ENCODE measurements around the gene HIVEP2. TPM values are rescaled to one million over a fixed set of nuclear protein-coding genes. Genes with fewer than 3 reads are reported as not detected.

HIVEP2 gene
- total RNA-seq, 1 experiment from 2014 or later: 8.3 TPM

GRCh38 chr6:142867988-142868812 lies 76.8 kb downstream of the HIVEP2 start:
- Histone ChIP-seq H3K4me1 (replicated peaks) (peaks cover 25% of the 10 kb centered on the region), H3K27me3 (replicated peaks) (no peaks in the 10 kb centered on the region), H3K4me3 (no peak overlapping the region), H3K36me3 (no peaks in the 10 kb centered on the region), H3K27ac (no peak overlapping the region), H3K9me3 (replicated peaks) (no peaks in the 10 kb centered on the region)
- no peak for DNase-seq (ENCODE audit: low read depth in 1 of 2, low spot score in 2 of 2)

- no peaks in the 10 kb centered on the region for H3K9me3 ChIP-seq (replicated peaks)
- no peak overlapping the region for H3K27ac ChIP-seq
- no peaks in the 10 kb centered on the region for H3K36me3 ChIP-seq
- no peaks in the 10 kb centered on the region for H3K27me3 ChIP-seq (replicated peaks)
- peaks cover 25% of the 10 kb centered on the region for H3K4me1 ChIP-seq (replicated peaks)
- no peak overlapping the region for H3K4me3 ChIP-seq
- no peak for DNase-seq (ENCODE audit: low read depth in 1 of 2, low spot score in 2 of 2)
Measured at GRCh38 chr6:142867355-142867801, 77.6 kb downstream of the HIVEP2 start.

DNA sequence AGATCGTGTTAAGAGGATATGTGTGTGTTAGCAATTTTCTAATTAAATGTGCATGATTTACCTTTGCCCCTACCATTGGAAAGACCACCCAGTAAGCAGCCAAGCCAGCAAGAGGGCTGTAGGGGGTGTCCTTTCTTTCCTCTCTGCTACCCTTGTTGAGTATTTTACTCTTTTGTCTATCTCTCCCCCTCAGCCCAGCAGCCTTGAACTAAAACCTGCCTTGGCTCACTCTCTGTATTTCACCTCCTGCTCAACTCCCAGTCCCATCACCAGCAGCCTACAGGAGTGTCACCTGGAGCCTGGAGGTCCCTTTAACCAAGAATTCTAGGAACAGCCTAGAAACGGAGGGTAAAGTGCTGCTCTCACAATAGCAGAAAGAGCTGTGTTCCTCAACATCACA lies 81.0 kb downstream of the HIVEP2 start:
- Histone ChIP-seq H3K4me1 (replicated peaks) (peaks cover 16% of the 10 kb centered on the region), H3K36me3 (no peaks in the 10 kb centered on the region), H3K4me3 (no peak overlapping the region), H3K9me3 (replicated peaks) (no peaks in the 10 kb centered on the region), H3K27me3 (replicated peaks) (no peaks in the 10 kb centered on the region), H3K27ac (no peak overlapping the region)
- no peak for DNase-seq (ENCODE audit: low read depth in 1 of 2, low spot score in 2 of 2)

DNA sequence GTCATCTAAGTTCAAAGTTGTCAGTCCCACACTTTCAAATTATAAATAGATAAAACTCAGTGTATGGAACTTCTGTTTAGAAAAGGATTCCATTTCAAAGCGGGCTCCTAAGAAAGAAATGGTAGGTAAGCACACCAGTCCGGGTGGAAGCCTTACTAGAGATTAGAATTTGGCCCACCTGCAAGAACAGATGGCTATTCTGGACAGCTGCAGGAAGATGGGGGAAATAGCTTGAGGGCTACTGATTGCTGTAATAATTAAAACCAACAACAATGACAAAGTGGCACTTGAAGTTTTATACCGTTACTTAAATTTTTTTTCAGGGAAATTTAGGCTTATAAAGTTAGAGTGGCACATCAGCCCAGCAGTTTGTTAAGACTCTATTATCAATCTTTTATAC lies 83.3 kb downstream of the HIVEP2 start:
- DNase-seq (ENCODE audit: low read depth in 1 of 2, low spot score in 2 of 2): no peak
- H3K36me3 ChIP-seq: no peaks in the 10 kb centered on the region
- no peak overlapping the region for H3K4me3 ChIP-seq
- no peaks in the 10 kb centered on the region for H3K27me3 ChIP-seq (replicated peaks)
- peaks cover 16% of the 10 kb centered on the region for H3K4me1 ChIP-seq (replicated peaks)
- H3K27ac ChIP-seq: no peak overlapping the region
- H3K9me3 ChIP-seq (replicated peaks): no peaks in the 10 kb centered on the region

DNA sequence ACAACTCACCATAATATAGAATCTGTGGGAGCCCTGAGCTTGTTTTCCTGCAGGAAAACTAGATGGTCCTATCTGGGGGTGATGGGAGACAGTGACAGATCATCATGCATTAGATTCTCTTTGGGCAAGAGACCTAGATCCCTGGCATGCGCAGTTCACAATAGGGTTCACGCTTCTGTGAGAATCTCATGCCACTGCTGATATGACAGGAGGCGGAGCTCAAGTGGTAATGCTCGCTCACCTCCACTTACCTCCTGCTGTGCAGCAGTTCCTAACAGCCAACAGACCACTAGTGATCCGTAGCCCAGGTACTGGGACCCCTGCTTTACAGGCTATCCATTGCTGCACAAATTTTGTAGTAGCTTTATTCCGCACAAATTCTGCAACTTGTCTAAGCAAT lies 84.5 kb downstream of the HIVEP2 start:
- no peaks in the 10 kb centered on the region for H3K9me3 ChIP-seq (replicated peaks)
- H3K4me1 ChIP-seq (replicated peaks): peaks cover 16% of the 10 kb centered on the region
- H3K27me3 ChIP-seq (replicated peaks): no peaks in the 10 kb centered on the region
- H3K36me3 ChIP-seq: no peaks in the 10 kb centered on the region
- no peak overlapping the region for H3K4me3 ChIP-seq
- DNase-seq (ENCODE audit: low read depth in 1 of 2, low spot score in 2 of 2): no peak
- no peak overlapping the region for H3K27ac ChIP-seq

DNA sequence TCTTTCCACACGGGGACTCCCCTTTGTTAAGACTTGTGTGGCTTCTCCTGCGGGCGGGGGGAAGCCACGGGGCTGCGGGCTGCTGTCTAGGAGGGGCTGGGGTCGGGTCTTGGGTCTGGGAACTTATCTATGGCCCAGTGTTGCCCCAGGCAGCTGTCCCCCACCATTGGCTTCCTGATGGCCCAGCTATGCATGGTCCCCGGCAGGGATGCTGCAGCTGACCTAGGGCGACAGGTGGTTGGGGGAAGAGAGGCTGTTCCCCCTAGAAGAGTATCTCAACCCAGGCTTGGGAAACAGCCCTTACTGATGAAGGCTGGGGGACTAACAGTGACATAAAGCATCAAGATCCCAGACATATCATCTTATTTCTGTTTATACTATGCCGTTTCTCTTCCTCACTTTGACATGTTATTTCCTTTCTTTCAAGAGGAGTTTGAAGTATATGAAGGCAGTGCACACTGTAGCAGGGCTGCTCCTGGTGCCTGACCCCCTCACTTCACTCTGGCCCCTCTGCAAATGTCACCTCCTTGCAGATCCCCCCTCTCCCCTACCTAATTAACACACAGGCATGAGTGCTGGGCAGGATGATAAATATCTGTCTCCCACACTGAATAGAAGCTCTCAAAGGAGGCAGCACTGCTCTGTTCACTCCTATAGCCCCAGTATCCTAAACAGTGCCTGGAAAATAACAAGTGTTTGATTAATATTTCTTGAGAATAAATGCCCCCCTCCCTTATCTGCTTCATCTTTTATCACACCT lies 87.0 kb downstream of the HIVEP2 start:
- peaks cover 21% of the 10 kb centered on the region for H3K4me1 ChIP-seq (replicated peaks)
- no peak overlapping the region for H3K4me3 ChIP-seq
- no peaks in the 10 kb centered on the region for H3K36me3 ChIP-seq
- no peak for DNase-seq (ENCODE audit: low read depth in 1 of 2, low spot score in 2 of 2)
- H3K27me3 ChIP-seq (replicated peaks): no peaks in the 10 kb centered on the region
- no peak overlapping the region for H3K27ac ChIP-seq
- H3K9me3 ChIP-seq (replicated peaks): no peaks in the 10 kb centered on the region

DNA sequence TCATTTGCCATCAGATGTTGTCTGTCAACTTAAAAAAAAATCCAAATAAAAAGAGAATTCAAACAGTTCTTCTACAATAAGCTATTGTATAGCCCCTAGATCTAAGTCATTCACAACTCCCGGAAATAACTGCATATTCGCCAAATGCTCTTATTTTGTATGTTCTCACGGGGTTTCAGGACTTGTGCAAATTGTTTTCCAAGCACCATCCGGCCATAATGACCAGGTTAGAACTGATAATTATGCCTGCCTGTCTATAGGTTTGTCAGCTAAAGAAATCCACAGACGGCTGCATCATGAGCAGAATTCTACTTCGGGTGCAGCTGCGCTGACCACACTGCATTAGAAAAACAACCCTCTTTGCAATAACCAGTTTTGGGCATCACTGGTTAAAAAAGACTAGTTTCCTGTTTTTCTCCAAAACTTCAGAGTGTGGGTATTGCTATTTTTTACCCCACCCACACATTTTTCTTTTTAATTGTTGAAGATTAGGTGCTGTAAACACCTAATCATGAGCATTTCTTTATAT lies 87.7 kb downstream of the HIVEP2 start:
- no peaks in the 10 kb centered on the region for H3K9me3 ChIP-seq (replicated peaks)
- H3K4me1 ChIP-seq (replicated peaks): peaks cover 21% of the 10 kb centered on the region
- H3K4me3 ChIP-seq: no peak overlapping the region
- H3K27ac ChIP-seq: no peak overlapping the region
- no peaks in the 10 kb centered on the region for H3K27me3 ChIP-seq (replicated peaks)
- no peaks in the 10 kb centered on the region for H3K36me3 ChIP-seq
- no peak for DNase-seq (ENCODE audit: low read depth in 1 of 2, low spot score in 2 of 2)

GRCh38 chr6:142856624-142857232 lies 88.2 kb downstream of the HIVEP2 start:
- DNase-seq (ENCODE audit: low read depth in 1 of 2, low spot score in 2 of 2): no peak
- no peak overlapping the region for H3K4me3 ChIP-seq
- H3K36me3 ChIP-seq: no peaks in the 10 kb centered on the region
- no peaks in the 10 kb centered on the region for H3K9me3 ChIP-seq (replicated peaks)
- no peaks in the 10 kb centered on the region for H3K27me3 ChIP-seq (replicated peaks)
- peaks cover 22% of the 10 kb centered on the region for H3K4me1 ChIP-seq (replicated peaks)
- no peak overlapping the region for H3K27ac ChIP-seq

DNA sequence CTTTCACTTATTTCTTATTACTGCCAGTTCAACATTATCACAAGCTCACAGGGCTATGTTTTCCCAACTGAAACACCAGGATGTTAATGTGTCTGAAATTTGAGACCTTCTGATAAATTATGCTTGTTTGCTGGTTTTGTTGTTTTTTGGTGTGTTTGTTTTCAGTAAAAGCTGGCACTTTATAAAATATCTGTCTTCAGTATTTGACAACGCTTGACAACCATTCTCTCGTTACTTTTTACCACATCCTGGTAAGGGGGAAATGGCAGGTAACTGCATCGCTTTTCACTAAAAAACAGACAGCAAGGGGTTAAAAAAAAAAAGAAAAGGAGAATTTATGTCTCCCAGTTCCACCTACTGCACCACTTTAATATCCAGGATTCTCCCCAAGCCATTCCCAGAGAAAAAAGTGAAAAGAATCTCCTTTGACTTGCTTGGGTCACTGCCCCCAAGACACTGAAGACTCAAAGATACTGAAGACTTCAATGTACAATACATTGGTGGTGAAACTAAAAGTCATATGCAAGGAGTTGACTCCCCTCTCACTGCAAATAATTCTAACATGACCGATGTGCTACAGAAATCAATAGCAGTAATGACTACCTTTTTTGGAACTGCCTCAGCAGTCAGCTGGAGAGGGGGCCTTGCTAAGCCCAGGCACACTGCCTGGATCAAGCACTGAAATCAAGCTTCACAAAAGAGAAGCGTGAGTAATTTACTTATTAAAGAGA lies 88.9 kb downstream of the HIVEP2 start:
- no peaks in the 10 kb centered on the region for H3K27me3 ChIP-seq (replicated peaks)
- no peak for DNase-seq (ENCODE audit: low read depth in 1 of 2, low spot score in 2 of 2)
- no peaks in the 10 kb centered on the region; the same call in 1 of the 2 replicates for H3K36me3 ChIP-seq
- H3K4me3 ChIP-seq: no peak overlapping the region
- peaks cover 29% of the 10 kb centered on the region for H3K4me1 ChIP-seq (replicated peaks)
- no peak overlapping the region for H3K27ac ChIP-seq
- H3K9me3 ChIP-seq (replicated peaks): no peaks in the 10 kb centered on the region

DNA sequence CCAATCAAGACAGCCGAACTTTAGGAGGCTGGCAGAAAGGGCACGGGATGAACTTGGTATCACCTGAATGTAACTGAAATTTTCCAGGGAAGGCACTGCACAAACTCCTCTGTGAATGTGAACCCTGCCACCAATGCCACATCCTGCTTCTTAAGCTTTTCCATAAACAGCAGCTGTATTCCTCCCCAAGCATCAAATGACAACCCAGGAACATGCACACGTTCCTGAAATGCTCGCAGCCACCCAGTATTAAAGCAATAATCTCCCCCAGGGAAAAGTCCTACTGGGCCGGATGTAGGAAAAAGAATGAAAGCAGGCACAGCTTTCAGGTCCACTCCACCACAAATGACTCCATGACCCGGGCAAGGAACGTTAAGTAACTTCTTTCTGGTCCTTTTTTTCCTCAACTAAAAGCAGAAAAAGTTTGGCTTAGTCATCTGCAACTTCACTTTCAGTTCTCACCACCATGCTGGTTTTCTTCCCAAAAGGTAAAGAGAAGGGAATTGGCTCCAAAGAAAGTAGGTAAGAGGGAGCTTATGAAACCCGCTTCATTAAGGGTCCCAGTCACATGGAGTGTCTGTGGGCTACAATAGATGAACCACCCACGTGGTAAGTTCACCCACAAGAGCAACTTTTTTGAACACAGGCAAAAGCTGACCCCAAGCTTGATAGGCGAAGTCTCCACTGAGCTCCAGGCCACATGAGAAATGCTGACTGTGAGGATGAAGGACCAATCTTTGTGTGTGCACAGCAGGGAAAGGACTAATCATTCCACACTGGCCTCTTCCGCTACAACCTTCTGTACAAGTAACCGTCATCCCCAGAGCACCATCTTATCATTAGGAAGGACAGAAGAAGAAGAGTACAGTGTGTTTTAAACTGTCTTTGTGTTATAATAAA lies 90.1 kb downstream of the HIVEP2 start:
- no peak for DNase-seq (ENCODE audit: low read depth in 1 of 2, low spot score in 2 of 2)
- H3K36me3 ChIP-seq: no peaks in the 10 kb centered on the region; the same call in 1 of the 2 replicates
- H3K4me1 ChIP-seq (replicated peaks): peaks cover 38% of the 10 kb centered on the region
- no peak overlapping the region for H3K4me3 ChIP-seq
- no peaks in the 10 kb centered on the region for H3K9me3 ChIP-seq (replicated peaks)
- H3K27me3 ChIP-seq (replicated peaks): no peaks in the 10 kb centered on the region
- 0 out of 2 replicates have a peak overlapping the region, but pooled peaks have one; percentile 20 for H3K27ac ChIP-seq

DNA sequence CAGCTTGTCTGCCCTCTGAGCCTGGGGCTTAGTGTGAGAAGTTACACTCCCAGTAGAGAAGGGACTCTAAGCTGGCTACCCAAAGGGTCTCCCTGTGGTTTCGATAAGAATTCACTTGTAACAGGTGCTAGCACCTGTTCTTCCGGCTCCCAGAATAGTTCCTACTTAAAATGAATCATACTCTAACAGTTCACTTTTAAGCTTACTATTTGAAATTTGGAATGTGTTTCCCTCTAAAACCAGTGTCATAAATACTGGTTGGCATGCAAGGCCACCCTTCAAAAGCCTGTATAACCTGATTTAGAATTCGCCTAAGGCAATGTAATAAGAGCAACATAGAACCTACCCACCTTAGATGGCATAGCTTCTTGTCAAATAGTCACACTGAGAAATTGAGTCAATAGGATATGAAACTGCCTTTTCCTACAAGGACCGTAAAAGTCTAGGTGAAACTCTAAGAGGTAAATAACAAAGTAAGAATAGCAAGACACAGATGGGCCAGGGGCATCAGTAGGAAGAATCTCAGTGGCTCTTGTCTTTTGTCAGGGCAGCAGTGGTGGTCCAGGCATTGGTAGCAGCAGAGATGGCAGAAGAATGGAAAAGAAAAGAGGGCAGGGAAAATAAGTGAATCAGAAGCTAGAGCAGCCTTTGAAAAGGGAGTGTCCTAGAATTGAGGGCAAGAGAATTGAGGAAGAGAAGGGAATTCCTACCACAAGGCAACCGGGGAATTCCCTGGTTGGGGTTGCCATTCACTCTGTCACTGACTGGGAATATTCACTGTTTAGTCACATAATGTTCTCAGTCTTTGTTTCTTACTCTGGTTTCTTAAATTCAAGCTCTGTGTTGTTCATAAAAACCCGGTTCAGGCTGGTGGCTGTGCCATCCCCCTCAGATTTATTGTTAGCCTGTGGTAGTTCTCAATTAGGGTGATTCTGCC lies 91.5 kb downstream of the HIVEP2 start:
- peak; percentile 47 to 64 for DNase-seq (ENCODE audit: low read depth in 1 of 2, low spot score in 2 of 2)

More for the DNA sequence above, 91.5 kb downstream of the HIVEP2 start:
- Histone ChIP-seq H3K36me3 (no peaks in the 10 kb centered on the region; the same call in 1 of the 2 replicates), H3K27me3 (replicated peaks) (no peaks in the 10 kb centered on the region), H3K27ac (peak overlapping the region; percentile 37), H3K4me3 (no peak overlapping the region), H3K9me3 (replicated peaks) (no peaks in the 10 kb centered on the region), H3K4me1 (replicated peaks) (peaks cover 38% of the 10 kb centered on the region)
